ENCODE measurements around the gene GALR2. TPM values are rescaled to one million over a fixed set of nuclear protein-coding genes. Genes with fewer than 3 reads are reported as not detected.

The GALR2 gene
- polyA plus RNA-seq, 1 donor (not counting 4 experiments of a cell fraction or from before 2014, with no cell fraction given): not detected

- Histone ChIP-seq H3K27ac (ENCODE audit: control insufficient read depth, insufficient read depth, low read length) (no peak overlapping the region), H2AFZ (ENCODE audit: control insufficient read depth, low read length) (no peak overlapping the region), H3K4me1 (ENCODE audit: control insufficient read depth, extremely low read depth, insufficient read depth, low read length) (peaks cover 15% of the 10 kb centered on the region), H3K27me3 (ENCODE audit: control insufficient read depth, extremely low read depth, insufficient read depth, low read length) (no peaks in the 10 kb centered on the region), H3K9me1 (ENCODE audit: control insufficient read depth, extremely low read depth, insufficient read depth, low read length) (peaks cover 3% of the 10 kb centered on the region), H3K9me3 (ENCODE audit: control insufficient read depth, low read depth, low read length) (no peaks in the 10 kb centered on the region), H3K4me3 (ENCODE audit: control insufficient read depth in 2 of 3, extremely low read depth in 1 of 3, insufficient read depth in 2 of 3, low read depth in 1 of 3, low read length in 3 of 3) (no peak overlapping the region), H3K9ac (ENCODE audit: control insufficient read depth, extremely low read depth, insufficient read depth, low read length) (no peak overlapping the region), H3K4me2 (ENCODE audit: control insufficient read depth, extremely low read depth, insufficient read depth, low read depth, low read length) (no peak overlapping the region), H3K36me3 (ENCODE audit: control insufficient read depth in 2 of 2, extremely low read depth in 1 of 2, insufficient read depth in 2 of 2, low read length in 2 of 2) (peaks cover 31 to 63% of the 10 kb centered on the region in 2 experiments), H4K20me1 (ENCODE audit: control insufficient read depth, extremely low read depth, insufficient read depth, low read length) (no peaks in the 10 kb centered on the region), H3K79me2 (ENCODE audit: control insufficient read depth, insufficient read depth, low read length) (peaks cover 7% of the 10 kb centered on the region)
- dilution Hi-C loops (cut with MboI; ENCODE audit: extremely low pct_ligation_motif_present, low sequenced_read_pairs): no loop called here
- DNase-seq (ENCODE audit: low read depth, low spot score): no peak
- TF ChIP-seq EZH2 (IDR thresholded peaks at IDR 0.05; ENCODE audit: low read length): no peak
- no peak for TF ChIP-seq CTCF (optimal IDR thresholded peaks at IDR 0.05 in 1 of 3, IDR thresholded peaks at IDR 0.05 in 1 of 3, conservative IDR thresholded peaks at IDR 0.05 in 1 of 3; ENCODE audit: extremely low read depth in 1 of 3, insufficient read depth in 2 of 3, low read length in 3 of 3)
- no peak for FAIRE-seq
Measured at GRCh38 chr17:76048711-76049110, 25.9 kb upstream of the GALR2 start.

GRCh38 chr17:76049239-76049638 is 25.3 kb upstream of the GALR2 start:
- Histone ChIP-seq H4K20me1 (ENCODE audit: control insufficient read depth, extremely low read depth, insufficient read depth, low read length) (no peaks in the 10 kb centered on the region), H3K27me3 (ENCODE audit: control insufficient read depth, extremely low read depth, insufficient read depth, low read length) (no peaks in the 10 kb centered on the region), H3K79me2 (ENCODE audit: control insufficient read depth, insufficient read depth, low read length) (peaks cover 7% of the 10 kb centered on the region), H3K36me3 (ENCODE audit: control insufficient read depth in 2 of 2, extremely low read depth in 1 of 2, insufficient read depth in 2 of 2, low read length in 2 of 2) (peaks cover 27 to 60% of the 10 kb centered on the region in 2 experiments), H3K4me1 (ENCODE audit: control insufficient read depth, extremely low read depth, insufficient read depth, low read length) (peaks cover 21% of the 10 kb centered on the region), H3K9me3 (ENCODE audit: control insufficient read depth, low read depth, low read length) (no peaks in the 10 kb centered on the region), H3K4me3 (ENCODE audit: control insufficient read depth in 2 of 3, extremely low read depth in 1 of 3, insufficient read depth in 2 of 3, low read depth in 1 of 3, low read length in 3 of 3) (no peak overlapping the region), H2AFZ (ENCODE audit: control insufficient read depth, low read length) (no peak overlapping the region), H3K9ac (ENCODE audit: control insufficient read depth, extremely low read depth, insufficient read depth, low read length) (no peak overlapping the region), H3K9me1 (ENCODE audit: control insufficient read depth, extremely low read depth, insufficient read depth, low read length) (peaks cover 3% of the 10 kb centered on the region), H3K27ac (ENCODE audit: control insufficient read depth, insufficient read depth, low read length) (no peak overlapping the region), H3K4me2 (ENCODE audit: control insufficient read depth, extremely low read depth, insufficient read depth, low read depth, low read length) (no peak overlapping the region)
- FAIRE-seq (no peak), DNase-seq (ENCODE audit: low read depth, low spot score) (no peak)
- dilution Hi-C loops (cut with MboI; ENCODE audit: extremely low pct_ligation_motif_present, low sequenced_read_pairs): no loop called here
- TF ChIP-seq EZH2 (IDR thresholded peaks at IDR 0.05; ENCODE audit: low read length) (no peak), CTCF (optimal IDR thresholded peaks at IDR 0.05 in 1 of 3, IDR thresholded peaks at IDR 0.05 in 1 of 3, conservative IDR thresholded peaks at IDR 0.05 in 1 of 3; ENCODE audit: extremely low read depth in 1 of 3, insufficient read depth in 2 of 3, low read length in 3 of 3) (no peak)
